ENCODE results near the gene RNF5.

The RNF5 gene

GRCh38 chr6:32216285-32216684, 38.1 kb downstream of the RNF5 start:
- ATAC-seq: no peak
- TF ChIP-seq ISL1 (CRISPR knock-in tag; IDR thresholded peaks at IDR 0.05) (no peak), RARB (CRISPR knock-in tag; IDR thresholded peaks at IDR 0.05) (no peak), TOX (CRISPR knock-in tag; IDR thresholded peaks at IDR 0.05; ENCODE audit: borderline replicate concordance) (no peak), ZFP3 (CRISPR knock-in tag; IDR thresholded peaks at IDR 0.05) (no peak), PATZ1 (CRISPR knock-in tag; IDR thresholded peaks at IDR 0.05; ENCODE audit: borderline replicate concordance) (no peak), ARNTL (CRISPR knock-in tag; IDR thresholded peaks at IDR 0.05; ENCODE audit: borderline replicate concordance, low read depth) (no peak), ZFP30 (CRISPR knock-in tag; IDR thresholded peaks at IDR 0.05) (no peak), GLIS3 (CRISPR knock-in tag; IDR thresholded peaks at IDR 0.05) (no peak), ZNF8 (CRISPR knock-in tag; IDR thresholded peaks at IDR 0.05) (no peak), ESRRG (CRISPR knock-in tag; IDR thresholded peaks at IDR 0.05) (no peak), TSHZ2 (CRISPR knock-in tag; IDR thresholded peaks at IDR 0.05) (no peak), ZNF565 (CRISPR knock-in tag; conservative IDR thresholded peaks at IDR 0.05; ENCODE audit: low read depth) (no peak), TCF4 (CRISPR knock-in tag; IDR thresholded peaks at IDR 0.05; ENCODE audit: borderline replicate concordance) (no peak), OSR1 (CRISPR knock-in tag; IDR thresholded peaks at IDR 0.05) (no peak), POU6F1 (CRISPR knock-in tag; IDR thresholded peaks at IDR 0.05; ENCODE audit: borderline replicate concordance, low read depth) (no peak), ZC3H10 (CRISPR knock-in tag; IDR thresholded peaks at IDR 0.05) (no peak), CREB5 (CRISPR knock-in tag; IDR thresholded peaks at IDR 0.05; ENCODE audit: low read depth) (no peak)

GRCh38 chr6:32216998-32217397, 38.8 kb downstream of the RNF5 start:
- TF ChIP-seq PPARA (CRISPR knock-in tag; IDR thresholded peaks at IDR 0.05; ENCODE audit: borderline replicate concordance) (no peak), TCF4 (CRISPR knock-in tag; IDR thresholded peaks at IDR 0.05; ENCODE audit: borderline replicate concordance) (no peak), GLIS3 (CRISPR knock-in tag; IDR thresholded peaks at IDR 0.05) (no peak), ARNTL (CRISPR knock-in tag; IDR thresholded peaks at IDR 0.05; ENCODE audit: borderline replicate concordance, low read depth) (no peak), CSRNP3 (CRISPR knock-in tag; IDR thresholded peaks at IDR 0.05) (no peak), CSDC2 (CRISPR knock-in tag; IDR thresholded peaks at IDR 0.05) (no peak), ISL1 (CRISPR knock-in tag; IDR thresholded peaks at IDR 0.05) (no peak), ZFP30 (CRISPR knock-in tag; IDR thresholded peaks at IDR 0.05) (no peak), ESRRG (CRISPR knock-in tag; IDR thresholded peaks at IDR 0.05) (no peak), POU6F1 (CRISPR knock-in tag; IDR thresholded peaks at IDR 0.05; ENCODE audit: borderline replicate concordance, low read depth) (no peak), OSR1 (CRISPR knock-in tag; IDR thresholded peaks at IDR 0.05) (no peak), PATZ1 (CRISPR knock-in tag; IDR thresholded peaks at IDR 0.05; ENCODE audit: borderline replicate concordance) (no peak), ZNF70 (CRISPR knock-in tag; IDR thresholded peaks at IDR 0.05) (no peak)
- ATAC-seq: no peak

All from SK-N-SH treated with all-trans-retinoic acid at 6 μM for 48 hours (cell line).